Activated CD4-positive, alpha-beta T cell treated with anti-CD3 and anti-CD28 coated beads, Interleukin-2, amount 10 ng/mL, durations not matched to agents 24 days and 14 days (primary cell): ENCODE data around the gene SYT17. TPM values are rescaled to one million over a fixed set of nuclear protein-coding genes. Genes with fewer than 3 reads are reported as not detected.

Experiments
- DNase-seq: peaks from one replicate; pipeline ENCODE4 v3.0.0; 2022
- H3K27ac Mint-ChIP-seq: one replicate; pipeline ENCODE4 v1.8.0; 2022; ENCODE audit warnings: mild to moderate bottlenecking, mixed read lengths
- H3K27me3 Mint-ChIP-seq: one replicate; pipeline ENCODE4 v1.8.0; 2022; ENCODE audit warnings: mixed read lengths
- H3K36me3 Mint-ChIP-seq: one replicate; pipeline ENCODE4 v1.8.0; 2022; ENCODE audit warnings: low read depth, mild to moderate bottlenecking, mixed read lengths
- H3K4me1 Mint-ChIP-seq: one replicate; pipeline ENCODE4 v1.8.0; 2021; ENCODE audit warnings: mixed read lengths
- H3K4me3 Mint-ChIP-seq: one replicate; pipeline ENCODE4 v1.8.0; 2022; ENCODE audit warnings: mild to moderate bottlenecking, moderate library complexity, mixed read lengths
- H3K9me3 Mint-ChIP-seq: one replicate; pipeline ENCODE4 v1.8.0; 2021; ENCODE audit warnings: mixed read lengths
- intact Hi-C: fragments of 100-400 bp; cut with micrococcal nuclease; formaldehyde crosslinking; loops from one replicate; pipeline ENCODE4 v1.15.1; 2023
- total RNA-seq: library from RNA; stranded (reverse); gene quantifications from 2 replicates; pipeline ENCODE4 v1.2.3, GENCODE V29; 2022

The SYT17 gene, protein sequence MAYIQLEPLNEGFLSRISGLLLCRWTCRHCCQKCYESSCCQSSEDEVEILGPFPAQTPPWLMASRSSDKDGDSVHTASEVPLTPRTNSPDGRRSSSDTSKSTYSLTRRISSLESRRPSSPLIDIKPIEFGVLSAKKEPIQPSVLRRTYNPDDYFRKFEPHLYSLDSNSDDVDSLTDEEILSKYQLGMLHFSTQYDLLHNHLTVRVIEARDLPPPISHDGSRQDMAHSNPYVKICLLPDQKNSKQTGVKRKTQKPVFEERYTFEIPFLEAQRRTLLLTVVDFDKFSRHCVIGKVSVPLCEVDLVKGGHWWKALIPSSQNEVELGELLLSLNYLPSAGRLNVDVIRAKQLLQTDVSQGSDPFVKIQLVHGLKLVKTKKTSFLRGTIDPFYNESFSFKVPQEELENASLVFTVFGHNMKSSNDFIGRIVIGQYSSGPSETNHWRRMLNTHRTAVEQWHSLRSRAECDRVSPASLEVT
- 1.3 and 1.9 TPM in 2 replicates for total RNA-seq

DNA sequence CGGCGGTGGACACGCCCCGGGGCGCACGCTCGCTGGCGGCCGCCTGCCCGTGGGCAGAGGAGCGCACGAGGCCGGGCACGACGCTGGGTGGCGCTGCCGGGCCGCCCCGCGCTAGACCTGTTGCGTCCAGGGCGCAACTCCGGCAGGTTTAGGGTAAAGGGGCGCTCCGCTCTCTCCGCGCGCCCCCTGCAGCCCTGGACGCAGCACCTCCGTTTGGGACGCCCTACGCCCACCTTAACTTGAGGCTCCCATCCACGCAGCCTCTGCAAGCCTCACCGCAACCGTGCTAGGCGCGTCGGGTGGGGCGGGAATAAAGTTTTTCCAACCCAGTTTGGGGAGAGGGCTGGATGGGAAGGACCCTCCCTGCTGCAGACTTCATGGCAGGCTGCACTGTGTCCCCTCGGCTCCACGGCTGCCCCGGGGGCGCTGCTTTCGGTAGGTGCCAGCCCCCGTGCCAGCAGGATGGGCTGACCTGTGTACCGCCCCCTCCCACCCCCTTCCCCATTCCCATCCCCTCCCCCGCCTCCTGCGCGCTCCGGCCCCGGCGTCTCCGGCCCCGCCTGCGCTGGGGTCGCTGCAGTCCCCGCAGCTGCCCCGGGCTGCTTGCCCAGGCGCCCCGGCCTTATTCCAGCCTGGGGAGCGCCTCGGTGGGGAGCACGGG lies at the start of gene SYT17:
TSS of gene SYT17 (plus strand) at position 531 of the 661 bp plus-strand sequence. CDS start 407 bp downstream, outside the sequence.
- peaks cover 32% of the 10 kb centered on the region for H3K27me3 Mint-ChIP-seq
- intact Hi-C loops: loop anchor here (1.0 to 5.0 kb wide), 4 partner anchors 36 to 207 kb away; no protein-coding TSS in a partner anchor
- no peak within 1 kb of the TSS for H3K27ac Mint-ChIP-seq
- no peaks in the 10 kb centered on the region for H3K9me3 Mint-ChIP-seq
- H3K4me1 Mint-ChIP-seq: peaks cover 2% of the 10 kb centered on the region
- no peaks in the 10 kb centered on the region for H3K36me3 Mint-ChIP-seq
- DNase-seq: peak; percentile 83
- H3K4me3 Mint-ChIP-seq: peak within 1 kb of the TSS; percentile 53

DNA sequence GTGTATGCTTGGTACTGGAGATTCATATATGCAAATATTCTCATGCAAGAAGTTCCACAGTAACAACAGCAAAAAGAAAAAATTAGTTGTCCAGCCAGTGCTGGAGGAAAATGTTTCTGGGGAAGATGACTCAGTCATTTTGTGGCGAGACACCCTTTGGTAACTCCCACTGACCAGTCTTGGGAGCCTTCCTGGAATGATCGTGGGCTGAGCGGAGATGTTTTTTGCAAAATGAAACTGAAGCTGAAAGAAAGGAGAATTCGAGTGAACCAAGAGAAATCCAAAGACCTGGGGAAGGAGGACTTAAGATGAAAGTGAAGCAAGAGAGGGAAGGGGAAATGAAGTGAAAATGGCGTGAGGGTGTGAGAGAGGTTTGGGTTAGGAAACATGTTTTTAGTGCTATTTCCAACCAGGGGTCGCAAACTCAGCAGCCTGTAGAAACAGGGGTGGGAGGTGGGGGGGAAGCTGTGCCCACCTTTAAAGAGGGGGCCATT lies 49.1 kb upstream of the SYT17 start:
- DNase-seq: peak; percentile 80
- no peaks in the 10 kb centered on the region for H3K27me3 Mint-ChIP-seq
- H3K36me3 Mint-ChIP-seq: peaks cover 54% of the 10 kb centered on the region
- peak overlapping the region; percentile 91 for H3K27ac Mint-ChIP-seq
- peak overlapping the region; percentile 79 for H3K4me3 Mint-ChIP-seq
- peaks cover 36% of the 10 kb centered on the region for H3K4me1 Mint-ChIP-seq
- H3K9me3 Mint-ChIP-seq: no peaks in the 10 kb centered on the region
- intact Hi-C loops: loop anchor here (1.0 to 5.0 kb wide), 6 partner anchors 8 to 404 kb away; partner anchors contain the start of genes CCP110, GDE1 and SYT17

DNA sequence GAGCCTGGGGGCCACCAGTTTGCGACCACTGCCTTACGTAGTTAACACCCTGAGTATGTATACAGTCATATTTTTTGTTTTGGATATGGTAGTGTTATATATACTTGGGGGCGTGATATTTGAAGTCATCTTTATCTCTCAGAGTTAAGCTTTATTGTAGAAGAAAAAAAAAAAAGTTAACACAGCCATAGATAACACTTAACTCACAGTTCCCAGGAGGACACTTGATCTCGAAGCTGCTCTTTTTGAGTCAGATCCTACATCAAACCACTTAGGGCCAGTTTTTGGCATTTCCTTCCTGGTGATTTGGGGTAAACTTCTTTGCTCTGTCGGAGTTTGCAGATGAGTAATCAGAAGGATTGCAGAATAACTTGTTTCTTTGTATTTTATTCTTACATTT lies 48.5 kb upstream of the SYT17 start:
- Mint-ChIP-seq H3K4me1 (peaks cover 36% of the 10 kb centered on the region), H3K27me3 (no peaks in the 10 kb centered on the region), H3K9me3 (no peaks in the 10 kb centered on the region), H3K27ac (peak overlapping the region; percentile 91), H3K4me3 (peak overlapping the region; percentile 58), H3K36me3 (peaks cover 56% of the 10 kb centered on the region)
- no peak for DNase-seq
- intact Hi-C loops: loop anchor here (1.0 to 5.0 kb wide), 6 partner anchors 8 to 403 kb away; partner anchors contain the start of genes CCP110, GDE1 and SYT17

DNA sequence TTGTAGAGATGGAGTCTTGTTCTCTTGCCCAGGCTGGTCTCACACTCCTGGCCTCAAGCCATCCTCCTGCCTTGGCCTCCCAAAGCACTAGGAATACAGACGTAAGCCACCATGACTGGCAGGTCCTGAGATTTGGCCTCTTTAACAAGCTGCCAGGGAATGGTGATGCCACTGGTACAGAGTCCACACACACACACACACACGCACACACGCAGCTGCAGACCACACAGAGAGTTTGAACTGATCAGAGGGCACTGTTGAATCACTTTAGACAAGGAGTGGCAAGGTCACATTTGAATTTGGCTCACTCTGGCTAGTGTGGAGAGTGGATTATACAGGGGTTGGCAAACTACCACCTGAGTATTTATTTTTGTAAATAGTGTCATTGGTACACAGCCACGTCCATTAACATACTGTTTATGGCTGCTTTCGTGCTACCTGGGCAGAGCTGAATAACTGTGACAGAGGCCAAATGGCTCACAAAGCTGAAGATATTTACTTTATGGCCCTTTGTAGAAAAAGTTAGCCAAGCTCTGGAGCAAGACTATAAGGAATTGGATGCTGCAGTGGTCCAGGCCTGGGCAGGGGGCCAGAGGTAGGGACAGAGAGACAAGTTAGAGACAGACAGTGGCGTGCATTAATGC lies 44.4 kb upstream of the SYT17 start:
- no peak for DNase-seq
- Mint-ChIP-seq H3K27ac (peak overlapping the region; percentile 13), H3K27me3 (no peaks in the 10 kb centered on the region), H3K36me3 (peaks cover 56% of the 10 kb centered on the region), H3K4me3 (no peak overlapping the region), H3K9me3 (no peaks in the 10 kb centered on the region), H3K4me1 (peaks cover 33% of the 10 kb centered on the region)
- intact Hi-C loops: no loop called here

DNA sequence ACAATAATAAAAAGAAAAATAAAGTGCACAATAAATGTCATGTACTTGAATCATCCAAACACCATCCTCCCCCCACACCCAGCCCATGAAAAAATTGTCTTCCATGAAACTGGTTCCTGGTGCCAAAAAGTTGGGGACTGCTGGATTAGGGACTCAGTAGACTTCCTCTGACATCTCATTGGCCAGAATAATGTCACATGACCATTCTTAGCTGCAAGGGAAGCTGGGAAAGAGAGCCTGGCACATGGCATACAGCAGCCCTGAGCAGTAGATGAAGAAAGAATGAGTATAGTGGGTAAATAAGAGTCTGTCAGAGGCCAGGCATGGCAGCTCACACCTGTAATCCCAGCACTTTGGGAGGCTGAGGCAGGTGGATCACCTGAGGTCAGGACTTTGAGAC lies 41.7 kb upstream of the SYT17 start:
- Mint-ChIP-seq H3K27me3 (no peaks in the 10 kb centered on the region), H3K4me3 (no peak overlapping the region), H3K4me1 (peaks cover 48% of the 10 kb centered on the region), H3K9me3 (peaks cover 4% of the 10 kb centered on the region), H3K27ac (no peak overlapping the region), H3K36me3 (peaks cover 38% of the 10 kb centered on the region)
- DNase-seq: no peak
- intact Hi-C loops: no loop called here

- peak overlapping the region; percentile 51 for H3K4me3 Mint-ChIP-seq
- peaks cover 4% of the 10 kb centered on the region for H3K9me3 Mint-ChIP-seq
- H3K27ac Mint-ChIP-seq: peak overlapping the region; percentile 84
- intact Hi-C loops: loop anchor here (1.0 kb wide), 1 partner anchor 8 kb away; no protein-coding TSS in a partner anchor
- no peaks in the 10 kb centered on the region for H3K27me3 Mint-ChIP-seq
- peak; percentile 62 for DNase-seq
- H3K36me3 Mint-ChIP-seq: peaks cover 32% of the 10 kb centered on the region
- H3K4me1 Mint-ChIP-seq: peaks cover 54% of the 10 kb centered on the region
Observed at GRCh38 chr16:19127205-19127604, 40.8 kb upstream of the SYT17 start.

GRCh38 chr16:19127674-19128131 lies 40.3 kb upstream of the SYT17 start:
- no peak for DNase-seq
- H3K4me3 Mint-ChIP-seq: peak overlapping the region; percentile 51
- H3K9me3 Mint-ChIP-seq: peaks cover 4% of the 10 kb centered on the region
- peaks cover 28% of the 10 kb centered on the region for H3K36me3 Mint-ChIP-seq
- H3K4me1 Mint-ChIP-seq: peaks cover 54% of the 10 kb centered on the region
- peak overlapping the region; percentile 84 for H3K27ac Mint-ChIP-seq
- H3K27me3 Mint-ChIP-seq: no peaks in the 10 kb centered on the region
- intact Hi-C loops: loop anchor here (1.0 kb wide), 1 partner anchor 8 kb away; no protein-coding TSS in a partner anchor

- Mint-ChIP-seq H3K27me3 (no peaks in the 10 kb centered on the region), H3K27ac (peak overlapping the region; percentile 7), H3K4me3 (peak overlapping the region; percentile 12), H3K36me3 (peaks cover 23% of the 10 kb centered on the region), H3K9me3 (peaks cover 4% of the 10 kb centered on the region), H3K4me1 (peaks cover 53% of the 10 kb centered on the region)
- no peak for DNase-seq
- intact Hi-C loops: no loop called here
Observed at GRCh38 chr16:19128454-19129200, 39.4 kb upstream of the SYT17 start.

GRCh38 chr16:19130385-19130784 lies 37.7 kb upstream of the SYT17 start:
- Mint-ChIP-seq H3K4me1 (peaks cover 53% of the 10 kb centered on the region), H3K36me3 (peaks cover 11% of the 10 kb centered on the region), H3K27me3 (no peaks in the 10 kb centered on the region), H3K4me3 (peak overlapping the region; percentile 59), H3K27ac (peak overlapping the region; percentile 82), H3K9me3 (peaks cover 4% of the 10 kb centered on the region)
- intact Hi-C loops: loop anchor here (2.0 to 5.0 kb wide), 3 partner anchors 14 to 43 kb away; partner anchors contain the start of gene SYT17
- no peak for DNase-seq

- intact Hi-C loops: loop anchor here (2.0 to 5.0 kb wide), 3 partner anchors 14 to 44 kb away; partner anchors contain the start of gene SYT17
- Mint-ChIP-seq H3K4me3 (peak overlapping the region; percentile 59), H3K9me3 (peaks cover 4% of the 10 kb centered on the region), H3K27ac (peak overlapping the region; percentile 82), H3K4me1 (peaks cover 53% of the 10 kb centered on the region), H3K27me3 (no peaks in the 10 kb centered on the region), H3K36me3 (peaks cover 6% of the 10 kb centered on the region)
- peak; percentile 59 for DNase-seq
Observed at GRCh38 chr16:19130852-19131824, 36.9 kb upstream of the SYT17 start.

- DNase-seq: no peak
- Mint-ChIP-seq H3K27ac (peak overlapping the region; percentile 82), H3K4me3 (no peak overlapping the region), H3K36me3 (peaks cover 6% of the 10 kb centered on the region), H3K27me3 (no peaks in the 10 kb centered on the region), H3K4me1 (peaks cover 52% of the 10 kb centered on the region), H3K9me3 (peaks cover 4% of the 10 kb centered on the region)
- intact Hi-C loops: loop anchor here (2.0 to 5.0 kb wide), 3 partner anchors 15 to 45 kb away; partner anchors contain the start of gene SYT17
Observed at GRCh38 chr16:19131825-19132218, 36.2 kb upstream of the SYT17 start.

DNA sequence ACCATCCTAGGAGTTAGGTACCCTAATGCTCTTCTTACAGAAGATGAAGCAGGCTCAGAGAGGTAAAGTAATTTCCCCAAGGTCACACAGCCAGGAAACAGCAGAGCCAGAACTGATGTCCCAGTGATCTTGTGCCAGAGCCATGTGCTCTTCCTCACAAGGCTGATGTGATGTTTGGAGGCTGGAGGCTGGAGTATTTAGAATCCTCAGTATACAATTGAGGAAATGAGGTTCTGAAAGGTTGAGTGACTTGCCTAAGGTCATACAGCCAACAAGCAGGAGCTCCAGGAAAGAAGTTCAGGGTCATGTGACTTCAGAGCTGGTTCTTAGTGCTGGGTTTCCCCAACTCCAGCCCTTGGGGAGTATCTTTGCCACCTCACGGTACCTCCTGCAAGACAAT lies 35.8 kb upstream of the SYT17 start:
- intact Hi-C loops: loop anchor here (5.0 kb wide), 2 partner anchors 35 to 45 kb away; partner anchors contain the start of gene SYT17
- peaks cover 1% of the 10 kb centered on the region for H3K36me3 Mint-ChIP-seq
- H3K9me3 Mint-ChIP-seq: peaks cover 4% of the 10 kb centered on the region
- H3K27ac Mint-ChIP-seq: no peak overlapping the region
- no peak for DNase-seq
- no peaks in the 10 kb centered on the region for H3K27me3 Mint-ChIP-seq
- no peak overlapping the region for H3K4me3 Mint-ChIP-seq
- H3K4me1 Mint-ChIP-seq: peaks cover 48% of the 10 kb centered on the region
